ENCODE results near the gene SUSD5.

Gene SUSD5

DNA sequence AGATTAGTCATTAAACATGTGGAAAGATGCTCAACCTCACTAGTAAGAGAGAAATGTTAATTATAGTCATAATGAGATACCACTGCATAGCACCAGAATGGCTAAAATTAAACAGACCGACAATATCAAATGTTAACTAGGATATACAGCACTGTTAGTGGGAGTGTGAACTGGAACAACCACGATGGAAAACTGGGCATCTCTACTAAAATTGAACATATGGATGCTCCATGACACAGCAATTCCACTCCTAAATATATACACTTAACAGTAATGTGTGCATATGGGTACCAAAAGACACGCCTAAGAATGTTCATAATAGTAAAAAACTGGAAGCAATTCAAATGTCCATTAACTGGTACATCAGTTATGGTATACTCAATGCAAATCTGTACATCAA is 63.3 kb downstream of the SUSD5 start:
- TF ChIP-seq TAF1 (IDR thresholded peaks at IDR 0.05; ENCODE audit: borderline replicate concordance, insufficient read depth, low read length) (no peak), SIN3A (IDR thresholded peaks at IDR 0.05; ENCODE audit: borderline replicate concordance, insufficient read depth, low read length) (no peak), POLR2AphosphoS5 (IDR thresholded peaks at IDR 0.05; ENCODE audit: low read depth, low read length) (no peak), FOXP2 (optimal IDR thresholded peaks at IDR 0.05; ENCODE audit: borderline replicate concordance, extremely low read depth, extremely low read length, insufficient read depth) (no peak)
- TF ChIP-seq, protein P1, sequence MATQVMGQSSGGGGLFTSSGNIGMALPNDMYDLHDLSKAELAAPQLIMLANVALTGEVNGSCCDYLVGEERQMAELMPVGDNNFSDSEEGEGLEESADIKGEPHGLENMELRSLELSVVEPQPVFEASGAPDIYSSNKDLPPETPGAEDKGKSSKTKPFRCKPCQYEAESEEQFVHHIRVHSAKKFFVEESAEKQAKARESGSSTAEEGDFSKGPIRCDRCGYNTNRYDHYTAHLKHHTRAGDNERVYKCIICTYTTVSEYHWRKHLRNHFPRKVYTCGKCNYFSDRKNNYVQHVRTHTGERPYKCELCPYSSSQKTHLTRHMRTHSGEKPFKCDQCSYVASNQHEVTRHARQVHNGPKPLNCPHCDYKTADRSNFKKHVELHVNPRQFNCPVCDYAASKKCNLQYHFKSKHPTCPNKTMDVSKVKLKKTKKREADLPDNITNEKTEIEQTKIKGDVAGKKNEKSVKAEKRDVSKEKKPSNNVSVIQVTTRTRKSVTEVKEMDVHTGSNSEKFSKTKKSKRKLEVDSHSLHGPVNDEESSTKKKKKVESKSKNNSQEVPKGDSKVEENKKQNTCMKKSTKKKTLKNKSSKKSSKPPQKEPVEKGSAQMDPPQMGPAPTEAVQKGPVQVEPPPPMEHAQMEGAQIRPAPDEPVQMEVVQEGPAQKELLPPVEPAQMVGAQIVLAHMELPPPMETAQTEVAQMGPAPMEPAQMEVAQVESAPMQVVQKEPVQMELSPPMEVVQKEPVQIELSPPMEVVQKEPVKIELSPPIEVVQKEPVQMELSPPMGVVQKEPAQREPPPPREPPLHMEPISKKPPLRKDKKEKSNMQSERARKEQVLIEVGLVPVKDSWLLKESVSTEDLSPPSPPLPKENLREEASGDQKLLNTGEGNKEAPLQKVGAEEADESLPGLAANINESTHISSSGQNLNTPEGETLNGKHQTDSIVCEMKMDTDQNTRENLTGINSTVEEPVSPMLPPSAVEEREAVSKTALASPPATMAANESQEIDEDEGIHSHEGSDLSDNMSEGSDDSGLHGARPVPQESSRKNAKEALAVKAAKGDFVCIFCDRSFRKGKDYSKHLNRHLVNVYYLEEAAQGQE (IDR thresholded peaks at IDR 0.05; ENCODE audit: insufficient read depth in 1 of 2, low read depth in 2 of 2, low read length in 2 of 2) = no peak

DNA sequence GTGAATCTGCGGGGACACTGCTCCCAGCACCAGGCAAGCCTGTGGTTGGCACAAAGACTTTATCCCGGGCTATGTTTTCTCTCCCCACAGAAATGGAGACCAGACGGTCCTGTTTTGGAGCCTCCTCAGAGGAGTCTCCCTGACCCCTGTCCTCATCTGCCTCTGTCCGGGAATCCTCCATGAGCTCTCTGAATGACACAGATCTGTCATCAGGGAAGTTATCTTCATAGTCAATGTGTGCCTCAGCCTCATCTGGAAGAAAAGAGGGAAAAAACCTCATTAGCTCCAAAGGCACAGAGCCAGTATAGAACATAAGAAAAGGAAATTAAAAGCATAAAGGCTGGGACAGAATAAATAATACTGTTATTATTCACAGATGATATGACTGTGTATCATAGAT is 64.8 kb downstream of the SUSD5 start:
- TF ChIP-seq, protein P1 (IDR thresholded peaks at IDR 0.05; ENCODE audit: insufficient read depth in 1 of 2, low read depth in 2 of 2, low read length in 2 of 2) = no peak
- TF ChIP-seq TAF1 (IDR thresholded peaks at IDR 0.05; ENCODE audit: borderline replicate concordance, insufficient read depth, low read length) (no peak), SIN3A (IDR thresholded peaks at IDR 0.05; ENCODE audit: borderline replicate concordance, insufficient read depth, low read length) (no peak), FOXP2 (optimal IDR thresholded peaks at IDR 0.05; ENCODE audit: borderline replicate concordance, extremely low read depth, extremely low read length, insufficient read depth) (no peak), POLR2AphosphoS5 (IDR thresholded peaks at IDR 0.05; ENCODE audit: low read depth, low read length) (no peak)

DNA sequence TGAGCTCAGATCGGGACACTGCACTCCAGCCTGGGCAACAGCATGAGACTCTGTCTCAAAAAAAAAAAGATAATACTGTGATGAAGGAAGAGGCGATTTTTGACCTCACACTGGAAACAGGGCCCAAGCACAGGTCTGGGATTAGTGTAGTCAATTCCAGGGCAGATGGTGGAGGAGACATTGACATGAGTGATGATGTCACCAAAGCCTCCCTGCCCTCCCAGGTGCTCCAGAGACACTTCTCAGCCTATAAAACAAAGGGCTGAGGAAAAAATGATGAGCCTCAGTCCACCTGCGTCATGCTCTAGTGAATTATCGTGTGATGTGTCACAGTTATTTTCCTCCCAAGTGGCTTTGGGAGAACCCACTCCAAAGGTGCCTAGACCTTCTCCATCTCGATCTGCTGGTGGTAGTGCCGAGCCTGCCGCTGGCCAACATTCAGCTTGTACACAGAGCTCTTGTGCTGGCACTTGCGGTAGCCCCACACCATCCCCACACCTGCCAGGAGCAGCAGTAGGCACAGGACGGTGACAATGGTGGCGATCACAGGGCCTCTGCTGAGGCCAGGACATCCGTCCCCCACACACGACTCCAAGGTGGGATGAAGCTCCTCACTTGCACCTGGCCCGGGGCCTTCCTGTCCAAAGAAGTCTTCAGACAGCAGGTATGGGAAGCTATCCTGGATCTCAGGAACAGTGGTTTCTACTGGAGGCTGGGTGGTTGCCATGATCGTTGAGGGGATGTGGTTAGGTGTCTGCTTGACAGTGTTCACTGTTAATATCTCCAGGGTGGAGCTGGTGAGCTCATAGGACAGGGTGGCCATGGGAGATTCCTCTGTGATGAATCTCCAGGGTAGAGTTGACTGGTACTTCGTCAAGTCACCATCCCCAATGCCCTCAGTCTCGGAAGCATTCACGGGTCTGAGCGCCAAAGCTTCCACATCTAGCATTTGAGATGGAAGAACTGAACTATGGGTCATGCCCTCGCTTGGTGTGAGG is 65.9 kb downstream of the SUSD5 start:
- no peak for TF ChIP-seq FOXP2 (optimal IDR thresholded peaks at IDR 0.05; ENCODE audit: borderline replicate concordance, extremely low read depth, extremely low read length, insufficient read depth)
- TF ChIP-seq SIN3A (IDR thresholded peaks at IDR 0.05; ENCODE audit: borderline replicate concordance, insufficient read depth, low read length) = no peak
- TF ChIP-seq POLR2AphosphoS5 (IDR thresholded peaks at IDR 0.05; ENCODE audit: low read depth, low read length) = no peak
- TF ChIP-seq, protein P1 (IDR thresholded peaks at IDR 0.05; ENCODE audit: insufficient read depth in 1 of 2, low read depth in 2 of 2, low read length in 2 of 2) = no peak
- TF ChIP-seq TAF1 (IDR thresholded peaks at IDR 0.05; ENCODE audit: borderline replicate concordance, insufficient read depth, low read length) = no peak

DNA sequence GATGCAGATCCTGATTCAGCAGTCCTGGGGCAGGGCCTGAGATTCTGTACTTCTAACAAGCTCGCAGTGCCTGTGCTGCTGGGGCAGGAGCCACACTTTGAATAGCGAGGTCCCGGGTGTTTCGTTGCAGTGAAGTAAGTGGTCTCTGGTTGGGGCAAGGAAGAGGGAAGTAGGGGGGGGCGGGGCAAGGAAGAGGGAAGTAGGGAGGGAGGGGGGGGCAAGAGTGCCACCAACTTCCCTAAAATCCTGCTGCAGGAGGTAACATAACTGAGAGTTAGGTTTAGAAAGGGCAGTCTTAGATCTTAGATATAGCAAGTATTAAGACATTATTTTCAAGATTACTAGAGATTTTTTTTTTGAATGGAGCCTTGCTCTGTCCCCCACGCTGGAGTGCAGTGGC is 69.3 kb downstream of the SUSD5 start:
- no peak for TF ChIP-seq POLR2AphosphoS5 (IDR thresholded peaks at IDR 0.05; ENCODE audit: low read depth, low read length)
- no peak for TF ChIP-seq FOXP2 (optimal IDR thresholded peaks at IDR 0.05; ENCODE audit: borderline replicate concordance, extremely low read depth, extremely low read length, insufficient read depth)
- TF ChIP-seq TAF1 (IDR thresholded peaks at IDR 0.05; ENCODE audit: borderline replicate concordance, insufficient read depth, low read length) = no peak
- TF ChIP-seq, protein P1 (IDR thresholded peaks at IDR 0.05; ENCODE audit: insufficient read depth in 1 of 2, low read depth in 2 of 2, low read length in 2 of 2) = no peak
- no peak for TF ChIP-seq SIN3A (IDR thresholded peaks at IDR 0.05; ENCODE audit: borderline replicate concordance, insufficient read depth, low read length)
